HEK293T (cell line): ENCODE data around the gene COL4A3.

Experiments
- CTCF ChIA-PET: fragments of 350-600 bp; formaldehyde crosslinking; extraction: SDS; loops from one replicate; lab custom pipeline; 2021; ENCODE audit warnings: antibody characterized with exemption, inconsistent platforms; lab: Yijun Ruan, JAX
- POLR2A ChIA-PET: fragments of 350-600 bp; formaldehyde crosslinking; extraction: SDS; loops from one replicate; lab custom pipeline; 2020; ENCODE audit warnings: antibody characterized with exemption, inconsistent platforms; lab: Yijun Ruan, JAX
- DNase-seq: peaks from one replicate; pipeline ENCODE4 v3.0.0; 2012; ENCODE audit warnings: mixed read lengths; ENCODE audit errors: extremely low spot score
- ARNT ChIP-seq: fragments of 450-650 bp; IDR thresholded peaks from 2 replicates; pipeline ENCODE4 v1.6.1; 2017; ENCODE audit warnings: mild to moderate bottlenecking
- BHLHE40 ChIP-seq: fragments of 450-650 bp; IDR thresholded peaks from 2 replicates; pipeline ENCODE4 v1.6.1; 2016; ENCODE audit warnings: mild to moderate bottlenecking, moderate library complexity, borderline replicate concordance
- CTBP1 ChIP-seq: fragments of 450-650 bp; IDR thresholded peaks from 2 replicates; pipeline ENCODE4 v1.6.1; 2016; ENCODE audit warnings: borderline replicate concordance
- ELF4 ChIP-seq: fragments of 450-650 bp; IDR thresholded peaks from 2 replicates; pipeline ENCODE4 v1.6.1; 2017; ENCODE audit warnings: antibody characterized with exemption
- FOXA1 ChIP-seq: fragments of 450-650 bp; IDR thresholded peaks from 2 replicates; pipeline ENCODE4 v1.6.1; 2016; ENCODE audit warnings: mild to moderate bottlenecking
- FOXK2 ChIP-seq: fragments of 450-650 bp; IDR thresholded peaks from 2 replicates; pipeline ENCODE4 v1.6.1; 2016; ENCODE audit warnings: mild to moderate bottlenecking
- FOXM1 ChIP-seq: fragments of 450-650 bp; IDR thresholded peaks from 2 replicates; pipeline ENCODE4 v1.6.1; 2017; ENCODE audit warnings: mild to moderate bottlenecking, borderline replicate concordance
- HDGF ChIP-seq: fragments of 450-650 bp; IDR thresholded peaks from 2 replicates; pipeline ENCODE4 v1.6.1; 2017; ENCODE audit warnings: antibody characterized with exemption, borderline replicate concordance
- L3MBTL2 ChIP-seq: fragments of 450-650 bp; conservative IDR thresholded peaks from 2 replicates; pipeline ENCODE4 v1.6.1; 2016; ENCODE audit warnings: mild to moderate bottlenecking
- LEF1 ChIP-seq: fragments of 450-650 bp; IDR thresholded peaks from 2 replicates; pipeline ENCODE4 v1.6.1; 2017; ENCODE audit warnings: mild to moderate bottlenecking, borderline replicate concordance
- NFRKB ChIP-seq: fragments of 450-650 bp; IDR thresholded peaks from 2 replicates; pipeline ENCODE4 v1.6.1; 2016; ENCODE audit warnings: mild to moderate bottlenecking, moderate library complexity
- SP1 ChIP-seq: fragments of 450-650 bp; IDR thresholded peaks from 2 replicates; pipeline ENCODE4 v1.6.1; 2017
- SUZ12 ChIP-seq: fragments of 450-650 bp; IDR thresholded peaks from 2 replicates; pipeline ENCODE4 v1.6.1; 2016; ENCODE audit warnings: mild to moderate bottlenecking
- TARDBP ChIP-seq: fragments of 450-650 bp; IDR thresholded peaks from 2 replicates; pipeline ENCODE4 v1.6.1; 2016
- ZNF384 ChIP-seq: fragments of 450-650 bp; IDR thresholded peaks from 2 replicates; pipeline ENCODE4 v1.6.1; 2016
- TF ChIP-seq, protein P1 (sequence below): fragments of 450-650 bp; IDR thresholded peaks from 2 replicates; pipeline ENCODE4 v1.6.1; 2016

Gene COL4A3

DNA sequence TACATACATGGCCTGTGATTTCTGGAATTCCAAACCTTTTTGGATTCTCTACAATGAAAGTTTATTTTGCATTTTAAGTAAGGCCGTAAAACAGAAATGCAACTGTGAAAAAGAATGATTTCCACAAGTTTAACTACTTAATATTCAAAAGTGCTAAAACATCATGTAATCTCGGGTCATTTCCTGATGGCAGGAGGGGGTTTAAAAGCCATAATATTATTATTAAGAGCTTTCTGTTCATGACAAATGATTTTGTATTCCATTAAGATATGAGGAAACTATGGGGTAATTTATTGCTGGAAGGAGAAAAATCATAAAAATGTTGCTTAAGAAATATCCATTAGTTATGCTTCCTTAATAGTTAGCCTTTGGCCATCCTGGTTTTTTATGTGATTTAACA is 65.7 kb downstream of the COL4A3 start:
- no peak for DNase-seq
- TF ChIP-seq ZNF384 (no peak), FOXM1 (no peak), BHLHE40 (no peak), TARDBP (no peak), L3MBTL2 (no peak), CTBP1 (no peak), FOXA1 (no peak), HDGF (no peak), LEF1 (no peak), SP1 (no peak), NFRKB (no peak), ARNT (no peak), FOXK2 (no peak), SUZ12 (no peak)
- TF ChIP-seq, protein P1, sequence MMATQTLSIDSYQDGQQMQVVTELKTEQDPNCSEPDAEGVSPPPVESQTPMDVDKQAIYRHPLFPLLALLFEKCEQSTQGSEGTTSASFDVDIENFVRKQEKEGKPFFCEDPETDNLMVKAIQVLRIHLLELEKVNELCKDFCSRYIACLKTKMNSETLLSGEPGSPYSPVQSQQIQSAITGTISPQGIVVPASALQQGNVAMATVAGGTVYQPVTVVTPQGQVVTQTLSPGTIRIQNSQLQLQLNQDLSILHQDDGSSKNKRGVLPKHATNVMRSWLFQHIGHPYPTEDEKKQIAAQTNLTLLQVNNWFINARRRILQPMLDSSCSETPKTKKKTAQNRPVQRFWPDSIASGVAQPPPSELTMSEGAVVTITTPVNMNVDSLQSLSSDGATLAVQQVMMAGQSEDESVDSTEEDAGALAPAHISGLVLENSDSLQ = no peak
- POLR2A ChIA-PET = no interaction called here
- CTCF ChIA-PET = interaction anchor here (1.2 kb wide), 1 partner anchor 8 kb away, joined by 5 read pairs; no protein-coding TSS in a partner anchor

DNA sequence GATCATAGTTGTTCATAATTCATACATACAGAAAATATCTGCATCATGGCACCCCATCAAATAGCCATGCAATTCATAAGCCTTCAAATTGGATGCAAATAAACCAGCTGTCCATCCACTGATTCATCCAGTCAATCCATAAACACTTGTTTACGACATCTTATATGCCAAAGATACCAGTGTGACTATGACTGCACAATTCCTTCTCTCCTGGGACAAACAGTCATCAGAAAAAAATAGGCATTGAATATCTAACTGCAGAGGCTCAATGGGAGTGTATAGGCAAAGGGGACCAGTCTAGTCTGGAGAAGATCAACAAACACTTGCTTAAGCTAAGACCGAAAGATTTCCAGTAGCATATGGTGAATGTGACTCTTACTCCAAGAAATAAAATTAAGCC is 70.0 kb downstream of the COL4A3 start:
- no peak for DNase-seq
- TF ChIP-seq ELF4 = no peak
- no peak for TF ChIP-seq TARDBP
- TF ChIP-seq FOXA1 = no peak
- TF ChIP-seq CTBP1 = no peak
- TF ChIP-seq ZNF384 = no peak
- no peak for TF ChIP-seq FOXM1
- TF ChIP-seq SUZ12 = no peak
- POLR2A ChIA-PET = no interaction called here
- CTCF ChIA-PET = no interaction called here

- no peak for DNase-seq
- TF ChIP-seq BHLHE40 = no peak
- no peak for TF ChIP-seq ELF4
- TF ChIP-seq SP1 = no peak
- TF ChIP-seq HDGF = no peak
- TF ChIP-seq FOXM1 = no peak
- no peak for TF ChIP-seq ARNT
- no peak for TF ChIP-seq NFRKB
- no peak for TF ChIP-seq TARDBP
- TF ChIP-seq, protein P1 = no peak
- TF ChIP-seq CTBP1 = no peak
- TF ChIP-seq LEF1 = no peak
- ChIA-PET POLR2A (interaction anchor here (1.0 kb wide), 1 partner anchor 107 kb away, joined by 3 read pairs; no protein-coding TSS in a partner anchor), CTCF (interaction anchor here (0.6 to 1.7 kb wide), 9 partner anchors 15 to 528 kb away, joined by 3 to 35 read pairs (median 5); no protein-coding TSS in a partner anchor)
These were observed 73.4 kb downstream of the COL4A3 start for GRCh38 chr2:227237786-227238185.

DNA sequence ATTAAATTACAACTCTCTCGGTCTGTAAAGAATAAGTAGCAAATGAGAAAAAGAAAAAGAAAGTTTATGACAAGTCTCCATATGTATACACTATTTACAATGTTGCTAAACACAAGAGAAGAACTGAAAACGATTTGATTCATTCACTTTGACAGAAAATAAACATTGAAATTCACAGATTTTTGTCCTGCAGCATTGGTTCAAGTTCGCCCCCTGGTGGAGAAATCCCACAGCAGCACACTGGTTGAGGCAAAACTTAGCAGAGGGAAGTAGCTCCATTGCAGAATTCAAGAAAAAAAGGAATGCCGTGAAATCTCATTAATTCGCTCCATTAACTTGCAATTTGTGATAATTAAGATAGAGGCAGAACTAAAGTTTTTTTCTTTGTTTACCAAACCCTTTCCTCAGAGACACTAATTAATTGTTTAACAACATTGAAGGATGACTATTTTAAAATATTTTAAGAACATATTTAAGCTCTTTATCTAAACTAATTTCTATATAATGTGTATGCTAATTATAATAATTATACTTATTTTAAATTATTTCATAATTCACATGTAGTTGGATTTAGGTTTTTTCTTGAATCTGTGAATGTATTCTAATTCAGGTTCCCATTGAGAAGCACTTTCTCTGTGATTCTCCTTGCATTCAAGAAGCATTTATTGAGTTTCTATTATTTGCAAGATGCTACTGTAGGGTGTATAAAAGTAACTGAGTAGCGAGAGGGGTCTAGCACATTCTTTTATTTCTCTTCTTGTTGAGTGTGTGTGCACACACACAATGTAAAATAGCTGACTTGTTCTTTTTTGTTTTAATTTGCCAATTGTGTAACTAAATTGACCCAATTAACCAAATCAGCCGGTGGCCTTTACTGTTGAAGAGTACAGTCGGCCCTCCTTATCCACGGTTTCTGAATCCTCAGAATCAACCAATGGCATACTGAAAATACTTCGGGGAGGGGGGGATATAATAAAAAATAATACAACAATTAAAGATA is 74.1 kb downstream of the COL4A3 start:
- TF ChIP-seq ZNF384 = no peak
- TF ChIP-seq SUZ12 = no peak
- no peak for TF ChIP-seq L3MBTL2
- TF ChIP-seq FOXM1 = no peak
- no peak for TF ChIP-seq TARDBP
- TF ChIP-seq ELF4 = no peak
- no peak for TF ChIP-seq BHLHE40
- ChIA-PET POLR2A (interaction anchor here (1.0 kb wide), 1 partner anchor 108 kb away, joined by 3 read pairs; no protein-coding TSS in a partner anchor), CTCF (interaction anchor here (0.6 to 1.7 kb wide), 14 partner anchors 9 to 1084 kb away, joined by 3 to 35 read pairs (median 4); no protein-coding TSS in a partner anchor)
- DNase-seq = peak; percentile 57

GRCh38 chr2:227241005-227241404 is 76.6 kb downstream of the COL4A3 start:
- ChIA-PET POLR2A (no interaction called here), CTCF (no interaction called here)
- DNase-seq = no peak
- no peak for TF ChIP-seq TARDBP
- TF ChIP-seq HDGF = no peak
- no peak for TF ChIP-seq L3MBTL2
- TF ChIP-seq ELF4 = no peak
- no peak for TF ChIP-seq LEF1
- TF ChIP-seq SP1 = no peak
- no peak for TF ChIP-seq BHLHE40
- no peak for TF ChIP-seq NFRKB
- TF ChIP-seq ZNF384 = no peak
- TF ChIP-seq, protein P1 = no peak
- TF ChIP-seq SUZ12 = no peak

GRCh38 chr2:227248876-227249275 is 84.5 kb downstream of the COL4A3 start:
- CTCF ChIA-PET = no interaction called here
- no peak for DNase-seq
- TF ChIP-seq FOXA1 (no peak), HDGF (no peak), NFRKB (no peak), LEF1 (no peak), ZNF384 (no peak), ARNT (no peak), BHLHE40 (no peak), L3MBTL2 (no peak)
- TF ChIP-seq, protein P1 = no peak

More at GRCh38 chr2:227248876-227249275, 84.5 kb downstream of the COL4A3 start:
- POLR2A ChIA-PET = no interaction called here
